Kidney epithelial cell (primary cell): ENCODE measurements around the gene SUPT20H. TPM values are rescaled to one million over a fixed set of nuclear protein-coding genes. Genes with fewer than 3 reads are reported as not detected.

Experiments used
- DNase-seq: peaks from one replicate; pipeline ENCODE4 v3.0.0-alpha.2; 2010; ENCODE audit warnings: low read depth
- H3K27me3 ChIP-seq: 2 replicates; pipeline ENCODE4 v1.6.0; 2011; ENCODE audit warnings: low read length; ENCODE audit not compliant: control insufficient read depth, insufficient read depth
- H3K36me3 ChIP-seq: 2 replicates; pipeline ENCODE4 v1.5.1; 2011; ENCODE audit warnings: low read length; ENCODE audit not compliant: control insufficient read depth, insufficient read depth
- H3K4me3 ChIP-seq: 2 replicates; pipeline ENCODE4 v1.5.1; 2011; ENCODE audit warnings: low read depth, mild to moderate bottlenecking, control low read depth, low read length
- total RNA-seq: library from RNA; depleted of rRNA; stranded (reverse); fragments of >200 nt; gene quantifications from 2 replicates; pipeline ENCODE4 v1.2.3, GENCODE V29; 2015
- TF ChIP-seq, protein P1 (sequence below): IDR thresholded peaks from 2 replicates; pipeline ENCODE4 v1.5.1; 2011; ENCODE audit warnings: mild to moderate bottlenecking, moderate library complexity, low read length, control low read depth, inconsistent platforms; ENCODE audit not compliant: insufficient read depth, poor library complexity, severe bottlenecking

The SUPT20H gene
- total RNA-seq, 1 donor from 2014 or later: 58.6 TPM

DNA sequence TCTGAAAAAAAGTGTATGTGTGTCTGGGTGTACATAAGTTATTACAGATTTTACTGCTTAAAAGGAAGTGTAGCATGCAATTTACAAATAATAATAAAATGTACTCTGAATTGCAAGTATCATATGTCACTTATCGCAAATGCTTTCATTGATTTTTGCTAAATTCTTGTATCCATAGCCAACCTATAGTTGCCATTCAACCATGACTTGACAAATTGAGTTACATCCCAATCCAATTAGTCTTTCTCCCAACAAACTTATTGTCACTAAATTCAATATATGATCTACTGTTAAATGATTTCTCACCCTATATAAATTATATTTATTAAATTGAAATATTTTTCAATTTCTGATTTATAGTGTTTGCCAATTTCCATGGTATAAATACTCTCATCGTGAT lies 17.3 kb upstream of the SUPT20H start:
- H3K27me3 ChIP-seq: no peaks in the 10 kb centered on the region
- TF ChIP-seq, protein P1, sequence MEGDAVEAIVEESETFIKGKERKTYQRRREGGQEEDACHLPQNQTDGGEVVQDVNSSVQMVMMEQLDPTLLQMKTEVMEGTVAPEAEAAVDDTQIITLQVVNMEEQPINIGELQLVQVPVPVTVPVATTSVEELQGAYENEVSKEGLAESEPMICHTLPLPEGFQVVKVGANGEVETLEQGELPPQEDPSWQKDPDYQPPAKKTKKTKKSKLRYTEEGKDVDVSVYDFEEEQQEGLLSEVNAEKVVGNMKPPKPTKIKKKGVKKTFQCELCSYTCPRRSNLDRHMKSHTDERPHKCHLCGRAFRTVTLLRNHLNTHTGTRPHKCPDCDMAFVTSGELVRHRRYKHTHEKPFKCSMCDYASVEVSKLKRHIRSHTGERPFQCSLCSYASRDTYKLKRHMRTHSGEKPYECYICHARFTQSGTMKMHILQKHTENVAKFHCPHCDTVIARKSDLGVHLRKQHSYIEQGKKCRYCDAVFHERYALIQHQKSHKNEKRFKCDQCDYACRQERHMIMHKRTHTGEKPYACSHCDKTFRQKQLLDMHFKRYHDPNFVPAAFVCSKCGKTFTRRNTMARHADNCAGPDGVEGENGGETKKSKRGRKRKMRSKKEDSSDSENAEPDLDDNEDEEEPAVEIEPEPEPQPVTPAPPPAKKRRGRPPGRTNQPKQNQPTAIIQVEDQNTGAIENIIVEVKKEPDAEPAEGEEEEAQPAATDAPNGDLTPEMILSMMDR: no peak
- no peaks in the 10 kb centered on the region for H3K36me3 ChIP-seq
- no peak overlapping the region for H3K4me3 ChIP-seq
- DNase-seq: no peak

DNA sequence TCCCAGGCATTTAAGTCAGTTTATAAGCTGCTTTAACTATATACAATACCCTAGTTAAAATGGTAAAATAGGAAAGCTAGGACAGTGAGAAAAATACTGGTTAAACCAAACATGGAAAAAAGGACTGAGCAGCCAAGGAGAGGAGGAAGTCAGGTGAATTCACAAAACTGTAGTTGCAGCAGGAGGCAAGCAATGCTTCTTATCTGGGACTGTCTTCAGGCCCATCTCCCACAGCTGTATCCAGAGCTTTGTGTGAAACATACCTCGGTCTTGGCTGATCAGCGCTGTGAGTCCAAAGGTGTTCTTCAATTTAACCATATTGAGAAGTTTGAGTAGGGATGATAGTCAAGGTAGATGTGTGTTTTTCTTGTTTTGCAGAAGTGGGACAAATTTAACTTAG lies 15.7 kb upstream of the SUPT20H start:
- no peak overlapping the region for H3K4me3 ChIP-seq
- H3K27me3 ChIP-seq: no peaks in the 10 kb centered on the region

DNA sequence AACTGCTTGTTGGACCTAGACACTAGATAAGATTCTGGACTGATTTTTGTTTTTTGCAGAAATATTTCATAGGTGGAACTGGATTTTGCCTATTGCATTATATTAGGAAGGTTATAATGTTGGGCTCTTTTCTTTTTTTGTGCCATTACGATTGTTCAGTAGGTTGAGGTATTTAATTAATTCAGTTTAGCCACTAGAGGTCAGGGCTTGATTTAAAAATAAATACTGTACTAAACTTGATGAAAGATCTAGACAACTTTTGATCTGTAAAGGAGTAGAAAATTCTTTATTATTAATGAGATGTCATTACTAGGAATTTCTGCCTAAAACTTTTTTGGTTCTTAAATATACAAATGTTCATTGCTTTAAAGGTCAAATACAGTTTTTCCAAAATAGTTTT lies 15.2 kb upstream of the SUPT20H start:
- Histone ChIP-seq H3K27me3 (no peaks in the 10 kb centered on the region), H3K4me3 (no peak overlapping the region), H3K36me3 (no peaks in the 10 kb centered on the region)
- TF ChIP-seq, protein P1: peak; percentile 21
- peak; percentile 7 for DNase-seq

More for the DNA sequence above, 15.7 kb upstream of the SUPT20H start:
- no peak for DNase-seq
- TF ChIP-seq, protein P1: no peak
- H3K36me3 ChIP-seq: no peaks in the 10 kb centered on the region

DNA sequence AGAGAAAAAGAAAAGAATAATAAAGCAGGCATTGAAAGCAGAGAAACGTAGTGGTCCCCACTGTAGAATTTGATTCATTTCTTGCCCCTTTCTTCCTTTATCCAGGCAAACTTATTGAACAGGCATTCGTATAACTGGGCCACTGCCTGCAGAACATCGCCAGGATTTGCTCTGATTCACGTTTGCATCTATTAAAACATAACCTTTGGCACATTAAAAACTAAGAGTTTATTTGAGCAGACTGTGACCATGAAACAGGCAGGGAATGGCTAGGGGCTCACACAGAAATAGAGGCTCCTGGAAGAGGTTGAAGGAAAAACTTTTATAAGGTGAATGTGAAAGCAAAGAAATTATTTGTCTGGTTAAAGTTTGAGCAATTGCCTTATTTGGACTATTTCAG lies 12.5 kb upstream of the SUPT20H start:
- H3K36me3 ChIP-seq: no peaks in the 10 kb centered on the region
- no peak overlapping the region for H3K4me3 ChIP-seq
- TF ChIP-seq, protein P1: no peak

DNA sequence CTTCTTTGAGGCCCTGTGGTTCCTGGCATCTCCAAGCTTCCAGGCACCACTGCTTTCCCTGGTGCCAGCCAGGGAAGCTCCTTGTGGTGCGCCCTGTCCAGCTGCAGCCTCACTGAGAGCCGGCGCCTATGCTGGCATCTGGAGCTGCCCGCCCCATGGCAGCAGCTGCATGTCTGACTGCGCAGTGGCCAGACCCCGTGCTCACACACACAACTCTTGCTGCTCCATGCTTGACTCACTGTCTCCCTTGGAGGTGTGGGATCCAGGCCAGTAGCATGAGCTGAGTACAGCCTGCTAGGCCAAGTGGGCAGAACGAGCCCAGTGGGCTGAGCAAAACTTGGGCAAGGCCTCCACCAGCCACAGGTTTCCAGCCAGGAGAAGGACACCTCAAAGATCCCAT lies 11.5 kb upstream of the SUPT20H start:
- Histone ChIP-seq H3K27me3 (no peaks in the 10 kb centered on the region), H3K4me3 (no peak overlapping the region), H3K36me3 (no peaks in the 10 kb centered on the region)
- DNase-seq: no peak
- TF ChIP-seq, protein P1: no peak

More for the DNA sequence above, 12.5 kb upstream of the SUPT20H start:
- H3K27me3 ChIP-seq: no peaks in the 10 kb centered on the region
- DNase-seq: no peak

DNA sequence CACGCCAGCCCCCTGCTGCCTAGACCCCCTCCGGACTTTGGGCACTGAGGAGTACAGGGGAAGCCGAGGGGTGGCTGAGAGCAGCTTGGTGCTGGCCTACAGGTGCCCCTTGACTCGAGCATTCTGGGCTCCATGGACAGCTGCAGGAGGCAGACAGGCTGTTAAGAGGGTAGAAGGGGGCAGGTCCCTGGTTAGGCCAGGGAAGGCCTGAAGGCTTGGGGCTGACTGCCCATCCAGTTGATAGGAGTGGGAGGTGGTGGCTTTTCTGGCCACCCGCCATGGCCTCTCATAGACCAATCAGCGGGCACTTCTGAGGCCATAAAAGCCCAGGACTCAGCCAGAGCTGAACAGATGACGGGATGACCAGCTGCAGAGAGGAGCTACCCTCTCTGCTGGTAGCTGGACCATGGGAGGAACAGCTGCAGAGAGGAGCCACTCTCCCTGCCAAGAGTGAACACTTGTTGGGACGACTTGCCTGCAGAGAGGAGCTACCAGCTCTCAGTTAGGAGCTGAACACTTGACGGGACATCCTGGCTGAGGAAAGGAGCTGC lies 10.7 kb upstream of the SUPT20H start:
- DNase-seq: no peak
- TF ChIP-seq, protein P1: no peak
- Histone ChIP-seq H3K36me3 (no peaks in the 10 kb centered on the region), H3K27me3 (no peaks in the 10 kb centered on the region), H3K4me3 (no peak overlapping the region)
